ENCODE results near the gene KCNAB1. TPM values are rescaled to one million over a fixed set of nuclear protein-coding genes. Genes with fewer than 3 reads are reported as not detected.

The KCNAB1 gene
- total RNA-seq, 2 experiments from 2014 or later = not detected

DNA sequence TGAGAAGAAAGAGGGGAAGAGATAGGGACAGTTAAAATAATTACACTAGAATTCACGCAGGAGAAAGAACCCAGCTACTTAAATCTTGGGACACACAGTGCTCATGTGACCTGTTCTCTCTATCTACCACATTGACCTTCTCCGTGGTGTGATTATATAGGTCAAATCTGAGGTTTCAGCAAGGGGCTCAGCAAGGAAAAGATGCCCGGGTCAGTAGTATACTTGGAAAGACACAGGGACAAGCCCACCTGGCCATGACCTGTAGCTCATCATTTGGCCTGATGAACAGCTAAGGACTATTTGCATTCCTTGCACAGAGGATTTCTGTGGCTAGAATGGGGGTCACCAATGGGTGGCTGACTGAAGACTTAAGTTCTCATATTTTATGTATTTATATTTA is 362.6 kb downstream of the KCNAB1 start:
- ChIA-PET CTCF (ENCODE audit: unreplicated experiment) (interaction anchor here (0.9 kb wide), 1 partner anchor 9 kb away, joined by 3 read pairs; no protein-coding TSS in a partner anchor), POLR2A (interaction anchor here (0.6 to 2.2 kb wide), 7 partner anchors 8 to 32 kb away, joined by 3 to 7 read pairs (median 4); no protein-coding TSS in a partner anchor)
- no TSS peak for BruUV-seq (replicated peaks)
- no peak for DNase-seq (ENCODE audit: low spot score)
- H3K27ac ChIP-seq (ENCODE audit: low read depth, low read length, poor library complexity, severe bottlenecking) = no peak overlapping the region
- H3K9me2 ChIP-seq (ENCODE audit: insufficient read depth, low read length) = no peaks in the 10 kb centered on the region
- H3K36me3 ChIP-seq (ENCODE audit: insufficient read depth, low read length) = no peaks in the 10 kb centered on the region
- peak overlapping the region; percentile 93 for H2AFZ ChIP-seq (ENCODE audit: low read length)
- peaks cover 35% of the 10 kb centered on the region for H3K4me1 ChIP-seq (ENCODE audit: insufficient read depth, low read length, poor library complexity, severe bottlenecking)
- H4K20me1 ChIP-seq (ENCODE audit: insufficient read depth, low read length) = no peaks in the 10 kb centered on the region
- intact Hi-C loops (cut with micrococcal nuclease; ENCODE audit: unreplicated experiment) = no loop called here
- TF ChIP-seq EZH2phosphoT487 (IDR thresholded peaks at IDR 0.05; ENCODE audit: borderline replicate concordance, low read depth, low read length) = no peak
- TF ChIP-seq, protein P1, sequence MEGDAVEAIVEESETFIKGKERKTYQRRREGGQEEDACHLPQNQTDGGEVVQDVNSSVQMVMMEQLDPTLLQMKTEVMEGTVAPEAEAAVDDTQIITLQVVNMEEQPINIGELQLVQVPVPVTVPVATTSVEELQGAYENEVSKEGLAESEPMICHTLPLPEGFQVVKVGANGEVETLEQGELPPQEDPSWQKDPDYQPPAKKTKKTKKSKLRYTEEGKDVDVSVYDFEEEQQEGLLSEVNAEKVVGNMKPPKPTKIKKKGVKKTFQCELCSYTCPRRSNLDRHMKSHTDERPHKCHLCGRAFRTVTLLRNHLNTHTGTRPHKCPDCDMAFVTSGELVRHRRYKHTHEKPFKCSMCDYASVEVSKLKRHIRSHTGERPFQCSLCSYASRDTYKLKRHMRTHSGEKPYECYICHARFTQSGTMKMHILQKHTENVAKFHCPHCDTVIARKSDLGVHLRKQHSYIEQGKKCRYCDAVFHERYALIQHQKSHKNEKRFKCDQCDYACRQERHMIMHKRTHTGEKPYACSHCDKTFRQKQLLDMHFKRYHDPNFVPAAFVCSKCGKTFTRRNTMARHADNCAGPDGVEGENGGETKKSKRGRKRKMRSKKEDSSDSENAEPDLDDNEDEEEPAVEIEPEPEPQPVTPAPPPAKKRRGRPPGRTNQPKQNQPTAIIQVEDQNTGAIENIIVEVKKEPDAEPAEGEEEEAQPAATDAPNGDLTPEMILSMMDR (conservative IDR thresholded peaks at IDR 0.05; ENCODE audit: low read length) = no peak
- H3K4me2 ChIP-seq (ENCODE audit: low read length) = peak overlapping the region; percentile 85
- H3K9me3 ChIP-seq (ENCODE audit: low read length) = no peaks in the 10 kb centered on the region
- H3K4me3 ChIP-seq (ENCODE audit: low read depth, low read length, poor library complexity, severe bottlenecking) = peak overlapping the region; percentile 58
- H3K79me2 ChIP-seq (ENCODE audit: insufficient read depth, low read depth, low read length) = no peaks in the 10 kb centered on the region

DNA sequence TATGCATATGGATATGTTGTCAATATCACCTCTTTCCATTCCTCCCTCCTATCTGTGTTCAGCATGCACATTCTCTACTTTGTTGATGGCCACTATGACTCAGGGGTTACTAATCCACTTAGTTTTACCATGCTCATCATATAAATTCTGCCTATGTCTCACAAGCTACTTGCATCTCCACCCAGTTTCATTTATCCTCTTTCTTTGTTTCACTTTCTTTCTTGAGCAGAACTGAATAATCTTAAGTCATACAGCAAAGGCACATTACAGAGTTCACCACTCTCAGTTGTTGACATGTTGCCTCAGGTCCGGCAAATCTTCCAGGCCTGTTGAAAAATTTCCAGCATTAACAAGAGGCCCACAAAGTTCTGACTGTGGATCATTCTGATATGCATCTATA is 363.0 kb downstream of the KCNAB1 start:
- peak; percentile 42 for DNase-seq (ENCODE audit: low spot score)
- TF ChIP-seq EZH2phosphoT487 (IDR thresholded peaks at IDR 0.05; ENCODE audit: borderline replicate concordance, low read depth, low read length) = no peak
- TF ChIP-seq, protein P1 (conservative IDR thresholded peaks at IDR 0.05; ENCODE audit: low read length) = no peak
- Histone ChIP-seq H3K36me3 (ENCODE audit: insufficient read depth, low read length) (no peaks in the 10 kb centered on the region), H3K4me2 (ENCODE audit: low read length) (peak overlapping the region; percentile 85), H3K9me2 (ENCODE audit: insufficient read depth, low read length) (no peaks in the 10 kb centered on the region), H3K27ac (ENCODE audit: low read depth, low read length, poor library complexity, severe bottlenecking) (peak overlapping the region; percentile 82), H3K9me3 (ENCODE audit: low read length) (no peaks in the 10 kb centered on the region), H3K4me3 (ENCODE audit: low read depth, low read length, poor library complexity, severe bottlenecking) (peak overlapping the region; percentile 58), H2AFZ (ENCODE audit: low read length) (peak overlapping the region; percentile 93), H3K4me1 (ENCODE audit: insufficient read depth, low read length, poor library complexity, severe bottlenecking) (peaks cover 35% of the 10 kb centered on the region), H4K20me1 (ENCODE audit: insufficient read depth, low read length) (no peaks in the 10 kb centered on the region), H3K79me2 (ENCODE audit: insufficient read depth, low read depth, low read length) (no peaks in the 10 kb centered on the region)
- intact Hi-C loops (cut with micrococcal nuclease; ENCODE audit: unreplicated experiment) = no loop called here
- ChIA-PET CTCF (ENCODE audit: unreplicated experiment) (interaction anchor here (0.9 kb wide), 1 partner anchor 9 kb away, joined by 3 read pairs; no protein-coding TSS in a partner anchor), POLR2A (interaction anchor here (0.6 to 2.2 kb wide), 6 partner anchors 10 to 79 kb away, joined by 3 to 7 read pairs (median 4); no protein-coding TSS in a partner anchor)
- no TSS peak for BruUV-seq (replicated peaks)

Measured in OCI-LY7 (cell line).